Caco-2 (cell line): Measurements from ENCODE around the gene THAP3. TPM values are rescaled to one million over a fixed set of nuclear protein-coding genes. Genes with fewer than 3 reads are reported as not detected.

Experiments used
- BruUV-seq: library from RNA; stranded (reverse); fragments of 400-500 nt; replicated peaks from 2 replicates; lab custom pipeline; 2021; lab: Mats Ljungman, UMichigan
- CTCF ChIA-PET: fragments of 300-600 bp; sonication (Branson Sonifier 250); formaldehyde crosslinking; loops from one replicate; lab custom pipeline; 2022; ENCODE audit warnings: antibody characterized with exemption; lab: Charles Lee
- POLR2A ChIA-PET: fragments of 300-600 bp; sonication (Branson Sonifier 250); formaldehyde crosslinking; loops from one replicate; lab custom pipeline; 2022; ENCODE audit warnings: antibody characterized with exemption; lab: Charles Lee
- DNase-seq, 2 experiments: peaks; one replicate each; pipeline versions ENCODE4 v3.0.0 to v3.0.0-alpha.2; 2020 to 2022
- H3K27me3 ChIP-seq: replicated peaks from 2 replicates; pipeline ENCODE4 v1.6.0; 2011; ENCODE audit warnings: low read length; ENCODE audit not compliant: control insufficient read depth, insufficient read depth
- H3K36me3 ChIP-seq: 2 replicates; pipeline ENCODE4 v1.5.1; 2011; ENCODE audit warnings: low read length; ENCODE audit not compliant: control insufficient read depth, insufficient read depth
- H3K4me1 ChIP-seq: fragments of 250-450 bp; sonication (Bioruptor Pico); 2 replicates; pipeline ENCODE4 v1.5.1; 2020; ENCODE audit warnings: mild to moderate bottlenecking
- H3K4me3 ChIP-seq: 2 replicates; pipeline ENCODE4 v1.5.1; 2011; ENCODE audit warnings: low read depth, mild to moderate bottlenecking, control low read depth, low read length
- H3K9me3 ChIP-seq: fragments of 250-450 bp; sonication (Bioruptor Pico); 2 replicates; pipeline ENCODE4 v1.5.1; 2020; ENCODE audit warnings: mild to moderate bottlenecking, moderate library complexity
- H3K27ac Mint-ChIP-seq: one replicate; pipeline ENCODE4 v1.8.0; 2022; ENCODE audit warnings: mixed read lengths; ENCODE audit not compliant: unreplicated experiment
- H3K27me3 Mint-ChIP-seq: one replicate; pipeline ENCODE4 v1.8.0; 2022; ENCODE audit warnings: mixed read lengths; ENCODE audit not compliant: insufficient read depth, unreplicated experiment
- H3K36me3 Mint-ChIP-seq: one replicate; pipeline ENCODE4 v1.8.0; 2022; ENCODE audit warnings: mild to moderate bottlenecking, mixed read lengths; ENCODE audit not compliant: insufficient read depth, unreplicated experiment
- H3K4me1 Mint-ChIP-seq: one replicate; pipeline ENCODE4 v1.8.0; 2022; ENCODE audit warnings: low read depth, mixed read lengths; ENCODE audit not compliant: unreplicated experiment
- H3K4me3 Mint-ChIP-seq: one replicate; pipeline ENCODE4 v1.8.0; 2022; ENCODE audit warnings: mild to moderate bottlenecking, moderate library complexity, mixed read lengths; ENCODE audit not compliant: unreplicated experiment
- H3K9me3 Mint-ChIP-seq: one replicate; pipeline ENCODE4 v1.8.0; 2022; ENCODE audit warnings: mixed read lengths; ENCODE audit not compliant: unreplicated experiment
- CTCF ChIP-seq, 2 experiments: fragments of 200-600 bp in 1 of 2; IDR thresholded peaks; 1 replicate in 1 of 2; 2 replicates in 1 of 2; pipeline versions ENCODE4 v1.5.1 to v1.8.0; 2011 to 2022; ENCODE audit warnings: antibody characterized with exemption in 1 of 2, control low read depth in 1 of 2, inconsistent platforms in 1 of 2, low read depth in 1 of 2, low read length in 1 of 2, mild to moderate bottlenecking in 1 of 2, moderate library complexity in 1 of 2; ENCODE audit not compliant: insufficient read depth in 1 of 2, severe bottlenecking in 1 of 2, unreplicated experiment in 1 of 2
- intact Hi-C: fragments of 100-400 bp; cut with micrococcal nuclease; formaldehyde crosslinking; loops from one replicate; pipeline ENCODE4 v1.10.0; 2022; ENCODE audit not compliant: unreplicated experiment
- total RNA-seq: library from RNA; stranded (reverse); gene quantifications from 2 replicates; pipeline ENCODE4 v1.2.3, GENCODE V29; 2022

THAP3 gene
- total RNA-seq, 1 experiment from 2014 or later: 13.5 TPM

GRCh38 chr1:6614019-6614928, 10.4 kb upstream of the THAP3 start:
- BruUV-seq: no TSS peak
- intact Hi-C loops: no loop called here
- Mint-ChIP-seq H3K4me3 (peak overlapping the region; percentile 93), H3K4me1 (peaks cover 6% of the 10 kb centered on the region), H3K27ac (no peak overlapping the region), H3K36me3 (peaks cover 17% of the 10 kb centered on the region), H3K9me3 (no peaks in the 10 kb centered on the region), H3K27me3 (no peaks in the 10 kb centered on the region)
- no peak for TF ChIP-seq CTCF (IDR thresholded peaks at IDR 0.05; ENCODE audit: insufficient read depth in 1 of 2, low read depth in 1 of 2, low read length in 1 of 2, severe bottlenecking in 1 of 2, unreplicated experiment in 1 of 2)
- Histone ChIP-seq H3K4me3 (peak overlapping the region; percentile 76), H3K9me3 (no peaks in the 10 kb centered on the region), H3K36me3 (no peaks in the 10 kb centered on the region), H3K4me1 (peaks cover 6% of the 10 kb centered on the region; the same call in 1 of the 2 replicates), H3K27me3 (no peaks in the 10 kb centered on the region)
- peak; percentile 50 to 60 for DNase-seq
- ChIA-PET CTCF (interaction anchor here (0.6 kb wide), 2 partner anchors 16 to 87 kb away, joined by 4 to 8 read pairs; partner anchors contain the start of gene DNAJC11), POLR2A (no interaction called here)

- H3K4me1 ChIP-seq: peaks cover 6% of the 10 kb centered on the region; the same call in 1 of the 2 replicates
- H3K36me3 ChIP-seq: peaks cover under 1% of the 10 kb centered on the region; the same call in 1 of the 2 replicates
- Mint-ChIP-seq H3K4me3 (peak overlapping the region; percentile 62), H3K4me1 (peaks cover 6% of the 10 kb centered on the region), H3K27ac (no peak overlapping the region), H3K27me3 (no peaks in the 10 kb centered on the region), H3K36me3 (peaks cover 25% of the 10 kb centered on the region), H3K9me3 (no peaks in the 10 kb centered on the region)
- H3K4me3 ChIP-seq: peak overlapping the region; percentile 76
- no peaks in the 10 kb centered on the region for H3K27me3 ChIP-seq
- TF ChIP-seq CTCF (IDR thresholded peaks at IDR 0.05; ENCODE audit: insufficient read depth in 1 of 2, low read depth in 1 of 2, low read length in 1 of 2, severe bottlenecking in 1 of 2, unreplicated experiment in 1 of 2): no peak
- CTCF ChIA-PET: no interaction called here
- POLR2A ChIA-PET: interaction anchor here (0.6 kb wide), 1 partner anchor 14 kb away, joined by 3 read pairs; no protein-coding TSS in a partner anchor
- BruUV-seq: no TSS peak
- intact Hi-C loops: no loop called here
- DNase-seq: no peak
- H3K9me3 ChIP-seq: no peaks in the 10 kb centered on the region
Measured at GRCh38 chr1:6614929-6615785, 9.5 kb upstream of the THAP3 start.

- no peak for TF ChIP-seq CTCF (IDR thresholded peaks at IDR 0.05; ENCODE audit: insufficient read depth in 1 of 2, low read depth in 1 of 2, low read length in 1 of 2, severe bottlenecking in 1 of 2, unreplicated experiment in 1 of 2)
- H3K27ac Mint-ChIP-seq: no peak overlapping the region
- Histone ChIP-seq H3K36me3 (peaks cover 2% of the 10 kb centered on the region; the same call in 1 of the 2 replicates), H3K4me3 (no peak overlapping the region), H3K9me3 (no peaks in the 10 kb centered on the region), H3K27me3 (no peaks in the 10 kb centered on the region), H3K4me1 (no peaks in the 10 kb centered on the region)
- no peaks in the 10 kb centered on the region for H3K4me1 Mint-ChIP-seq
- intact Hi-C loops: no loop called here
- H3K36me3 Mint-ChIP-seq: peaks cover 47% of the 10 kb centered on the region
- no peaks in the 10 kb centered on the region for H3K9me3 Mint-ChIP-seq
- ChIA-PET POLR2A (no interaction called here), CTCF (no interaction called here)
- H3K4me3 Mint-ChIP-seq: no peak overlapping the region
- no peaks in the 10 kb centered on the region for H3K27me3 Mint-ChIP-seq
- no peak for DNase-seq
- no TSS peak for BruUV-seq
Measured at GRCh38 chr1:6619045-6619444, 5.6 kb upstream of the THAP3 start.
